Measurements from ENCODE around the gene IL18R1. TPM values are rescaled to one million over a fixed set of nuclear protein-coding genes. Genes with fewer than 3 reads are reported as not detected.

Gene IL18R1
- total RNA-seq, 1 donor = 4.0 TPM

DNA sequence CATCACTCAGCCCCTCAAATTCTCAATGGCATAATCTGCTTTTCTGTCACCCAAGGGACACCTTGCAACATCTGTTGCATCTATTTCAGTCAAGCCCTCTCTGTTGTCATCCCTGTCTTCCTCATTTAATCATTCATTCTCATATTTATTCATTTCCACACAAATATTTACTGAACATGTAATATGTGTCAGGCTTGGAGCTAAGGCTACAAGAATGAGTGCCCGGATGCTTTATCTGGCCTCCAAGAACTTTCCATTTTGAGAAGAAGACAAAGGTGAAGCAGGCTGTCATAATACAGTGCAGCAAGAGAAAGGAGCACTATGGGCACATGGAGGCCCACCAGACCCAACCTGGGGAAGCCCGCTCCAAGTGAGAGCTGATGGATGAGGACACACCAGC is 83.0 kb downstream of the IL18R1 start:
- TF ChIP-seq, protein P1, sequence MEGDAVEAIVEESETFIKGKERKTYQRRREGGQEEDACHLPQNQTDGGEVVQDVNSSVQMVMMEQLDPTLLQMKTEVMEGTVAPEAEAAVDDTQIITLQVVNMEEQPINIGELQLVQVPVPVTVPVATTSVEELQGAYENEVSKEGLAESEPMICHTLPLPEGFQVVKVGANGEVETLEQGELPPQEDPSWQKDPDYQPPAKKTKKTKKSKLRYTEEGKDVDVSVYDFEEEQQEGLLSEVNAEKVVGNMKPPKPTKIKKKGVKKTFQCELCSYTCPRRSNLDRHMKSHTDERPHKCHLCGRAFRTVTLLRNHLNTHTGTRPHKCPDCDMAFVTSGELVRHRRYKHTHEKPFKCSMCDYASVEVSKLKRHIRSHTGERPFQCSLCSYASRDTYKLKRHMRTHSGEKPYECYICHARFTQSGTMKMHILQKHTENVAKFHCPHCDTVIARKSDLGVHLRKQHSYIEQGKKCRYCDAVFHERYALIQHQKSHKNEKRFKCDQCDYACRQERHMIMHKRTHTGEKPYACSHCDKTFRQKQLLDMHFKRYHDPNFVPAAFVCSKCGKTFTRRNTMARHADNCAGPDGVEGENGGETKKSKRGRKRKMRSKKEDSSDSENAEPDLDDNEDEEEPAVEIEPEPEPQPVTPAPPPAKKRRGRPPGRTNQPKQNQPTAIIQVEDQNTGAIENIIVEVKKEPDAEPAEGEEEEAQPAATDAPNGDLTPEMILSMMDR (IDR thresholded peaks at IDR 0.05; ENCODE audit: extremely low read depth, low read depth, low read length) = no peak
- Histone ChIP-seq H3K4me3 (ENCODE audit: insufficient read depth, low read length) (no peak overlapping the region), H3K4me1 (ENCODE audit: insufficient read depth, low read length) (no peaks in the 10 kb centered on the region), H2AFZ (ENCODE audit: low read length) (no peak overlapping the region), H3K79me2 (ENCODE audit: insufficient read depth, low read length) (no peaks in the 10 kb centered on the region), H4K20me1 (ENCODE audit: insufficient read depth, low read length) (no peaks in the 10 kb centered on the region), H3K27ac (ENCODE audit: low read depth, low read length) (no peak overlapping the region), H3K36me3 (ENCODE audit: insufficient read depth, low read length) (no peaks in the 10 kb centered on the region), H3K27me3 (ENCODE audit: insufficient read depth, low read length) (no peaks in the 10 kb centered on the region), H3K9me3 (ENCODE audit: low read depth, low read length) (no peaks in the 10 kb centered on the region), H3K4me2 (ENCODE audit: insufficient read depth, low read length) (no peak overlapping the region)
- DNase-seq (ENCODE audit: insufficient read length, low spot score, missing footprints) = no peak

DNA sequence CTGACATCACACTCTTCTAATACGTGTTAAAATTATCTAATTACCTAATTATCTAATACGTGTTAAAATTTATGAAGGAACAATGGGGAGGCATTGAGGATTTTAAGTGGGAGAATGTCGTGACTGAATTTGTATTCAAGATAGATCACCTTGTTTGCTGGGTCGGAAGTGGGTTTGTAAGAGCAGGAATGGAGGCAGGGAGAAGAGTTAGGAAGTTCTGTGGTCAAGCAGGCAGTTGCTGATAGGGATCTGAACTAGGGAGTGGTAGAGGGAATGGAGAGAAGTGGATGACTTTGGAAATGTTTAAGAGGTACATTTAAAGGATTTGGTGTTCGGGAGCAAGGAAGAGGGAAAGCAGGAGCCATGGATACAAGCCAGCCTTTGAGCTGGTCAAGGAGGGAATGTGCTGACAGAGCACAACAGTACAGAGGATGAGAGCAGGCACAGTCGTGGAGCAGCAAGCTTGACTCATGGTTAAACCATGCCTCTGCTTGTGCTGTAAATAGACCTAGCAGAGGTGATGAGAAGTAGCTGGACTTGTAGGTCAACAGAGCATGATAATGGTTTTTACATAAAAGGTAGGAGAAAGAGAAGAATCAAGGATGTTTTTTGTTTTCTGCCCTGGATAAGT is 83.6 kb downstream of the IL18R1 start:
- Histone ChIP-seq H4K20me1 (ENCODE audit: insufficient read depth, low read length) (no peaks in the 10 kb centered on the region), H3K4me3 (ENCODE audit: insufficient read depth, low read length) (no peak overlapping the region), H3K36me3 (ENCODE audit: insufficient read depth, low read length) (no peaks in the 10 kb centered on the region), H3K9me3 (ENCODE audit: low read depth, low read length) (no peaks in the 10 kb centered on the region), H3K4me2 (ENCODE audit: insufficient read depth, low read length) (no peak overlapping the region), H3K27ac (ENCODE audit: low read depth, low read length) (no peak overlapping the region), H3K4me1 (ENCODE audit: insufficient read depth, low read length) (no peaks in the 10 kb centered on the region), H2AFZ (ENCODE audit: low read length) (no peak overlapping the region), H3K79me2 (ENCODE audit: insufficient read depth, low read length) (no peaks in the 10 kb centered on the region), H3K27me3 (ENCODE audit: insufficient read depth, low read length) (no peaks in the 10 kb centered on the region)
- TF ChIP-seq, protein P1 (IDR thresholded peaks at IDR 0.05; ENCODE audit: extremely low read depth, low read depth, low read length) = no peak
- no peak for DNase-seq (ENCODE audit: insufficient read length, low spot score, missing footprints)

DNA sequence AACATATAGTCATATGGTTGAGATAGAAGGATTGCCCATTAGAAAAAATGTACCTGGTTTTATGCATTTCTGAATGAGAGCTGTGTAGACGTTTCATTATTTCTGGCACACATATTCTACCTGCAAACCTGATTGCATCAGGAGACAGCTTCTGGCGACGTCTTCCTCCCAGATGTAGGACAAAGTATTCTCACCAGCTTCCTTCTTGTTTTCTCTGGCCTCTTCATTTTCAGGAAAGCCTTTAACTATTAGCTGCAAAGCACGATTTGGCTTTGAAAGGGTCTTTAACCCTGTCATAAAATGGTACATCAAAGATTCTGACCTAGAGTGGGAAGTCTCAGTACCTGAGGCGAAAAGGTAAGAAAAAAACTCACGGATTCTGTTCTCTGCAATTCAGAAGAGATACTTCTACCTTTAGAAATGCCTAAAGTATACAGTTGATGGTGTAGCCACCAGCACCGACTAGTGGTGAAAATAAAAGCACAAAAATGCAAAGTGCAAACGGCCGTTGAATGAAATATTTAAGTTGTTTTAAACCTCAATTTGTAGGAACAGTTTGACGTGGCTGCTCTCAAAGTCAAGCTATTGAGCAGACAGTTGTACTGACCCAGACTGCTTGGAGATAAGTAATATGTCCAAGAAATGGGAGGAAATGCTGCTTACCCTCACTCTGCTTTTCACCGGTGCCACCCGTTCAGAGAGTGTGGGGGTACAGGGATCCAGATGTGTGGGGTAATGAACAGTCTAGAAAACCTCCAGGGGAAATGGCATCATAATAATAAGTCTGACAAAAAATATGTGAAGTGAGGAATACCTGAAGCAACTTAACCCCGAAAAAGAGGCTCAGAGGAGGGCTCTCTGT is 87.6 kb downstream of the IL18R1 start:
- H3K9me3 ChIP-seq (ENCODE audit: low read depth, low read length) = no peaks in the 10 kb centered on the region
- TF ChIP-seq, protein P1 (IDR thresholded peaks at IDR 0.05; ENCODE audit: extremely low read depth, low read depth, low read length) = peak; percentile 76
- no peak overlapping the region for H2AFZ ChIP-seq (ENCODE audit: low read length)
- H3K27ac ChIP-seq (ENCODE audit: low read depth, low read length) = no peak overlapping the region
- H3K4me2 ChIP-seq (ENCODE audit: insufficient read depth, low read length) = no peak overlapping the region
- DNase-seq (ENCODE audit: insufficient read length, low spot score, missing footprints) = no peak
- H4K20me1 ChIP-seq (ENCODE audit: insufficient read depth, low read length) = no peaks in the 10 kb centered on the region
- no peaks in the 10 kb centered on the region for H3K79me2 ChIP-seq (ENCODE audit: insufficient read depth, low read length)
- H3K27me3 ChIP-seq (ENCODE audit: insufficient read depth, low read length) = no peaks in the 10 kb centered on the region
- no peak overlapping the region for H3K4me3 ChIP-seq (ENCODE audit: insufficient read depth, low read length)
- no peaks in the 10 kb centered on the region for H3K4me1 ChIP-seq (ENCODE audit: insufficient read depth, low read length)
- no peaks in the 10 kb centered on the region for H3K36me3 ChIP-seq (ENCODE audit: insufficient read depth, low read length)

DNA sequence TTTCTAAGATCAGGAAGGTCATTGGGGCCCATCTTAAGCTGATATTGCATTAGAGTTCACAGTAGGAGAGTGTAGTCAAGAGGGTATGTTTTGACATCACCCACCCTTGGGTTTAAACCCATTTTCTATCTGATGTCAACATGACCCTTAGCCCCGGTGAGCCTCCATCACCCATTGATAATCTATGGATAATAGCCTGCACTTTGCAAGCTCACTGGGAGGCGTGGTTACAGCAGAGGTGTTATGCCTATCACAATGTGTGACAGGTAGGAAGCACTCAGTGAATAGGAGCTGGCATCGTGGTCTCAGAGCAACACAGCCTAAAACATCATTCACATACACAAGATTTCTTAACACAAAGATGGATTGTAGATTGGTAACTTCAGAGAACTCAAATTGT is 88.6 kb downstream of the IL18R1 start:
- Histone ChIP-seq H3K27me3 (ENCODE audit: insufficient read depth, low read length) (no peaks in the 10 kb centered on the region), H3K9me3 (ENCODE audit: low read depth, low read length) (no peaks in the 10 kb centered on the region), H3K4me2 (ENCODE audit: insufficient read depth, low read length) (no peak overlapping the region), H3K36me3 (ENCODE audit: insufficient read depth, low read length) (no peaks in the 10 kb centered on the region), H3K79me2 (ENCODE audit: insufficient read depth, low read length) (no peaks in the 10 kb centered on the region), H3K4me1 (ENCODE audit: insufficient read depth, low read length) (no peaks in the 10 kb centered on the region), H2AFZ (ENCODE audit: low read length) (no peak overlapping the region), H3K27ac (ENCODE audit: low read depth, low read length) (no peak overlapping the region), H4K20me1 (ENCODE audit: insufficient read depth, low read length) (no peaks in the 10 kb centered on the region), H3K4me3 (ENCODE audit: insufficient read depth, low read length) (no peak overlapping the region)
- TF ChIP-seq, protein P1 (IDR thresholded peaks at IDR 0.05; ENCODE audit: extremely low read depth, low read depth, low read length) = no peak
- DNase-seq (ENCODE audit: insufficient read length, low spot score, missing footprints) = no peak
